ENCODE results near the gene LIN37.

The LIN37 gene

GRCh38 chr19:35736913-35737886 is 11.2 kb upstream of the LIN37 start:
- ATAC-seq, result no peak

GRCh38 chr19:35738021-35738886 is 10.1 kb upstream of the LIN37 start:
- no peak for ATAC-seq

- no peak for ATAC-seq
Observed at GRCh38 chr19:35738887-35739229, 9.5 kb upstream of the LIN37 start.

- no peak for ATAC-seq
Observed at GRCh38 chr19:35739275-35740107, 8.9 kb upstream of the LIN37 start.

- peak; percentile 2 to 8 for ATAC-seq
Observed at GRCh38 chr19:35740108-35740422, 8.3 kb upstream of the LIN37 start.

DNA sequence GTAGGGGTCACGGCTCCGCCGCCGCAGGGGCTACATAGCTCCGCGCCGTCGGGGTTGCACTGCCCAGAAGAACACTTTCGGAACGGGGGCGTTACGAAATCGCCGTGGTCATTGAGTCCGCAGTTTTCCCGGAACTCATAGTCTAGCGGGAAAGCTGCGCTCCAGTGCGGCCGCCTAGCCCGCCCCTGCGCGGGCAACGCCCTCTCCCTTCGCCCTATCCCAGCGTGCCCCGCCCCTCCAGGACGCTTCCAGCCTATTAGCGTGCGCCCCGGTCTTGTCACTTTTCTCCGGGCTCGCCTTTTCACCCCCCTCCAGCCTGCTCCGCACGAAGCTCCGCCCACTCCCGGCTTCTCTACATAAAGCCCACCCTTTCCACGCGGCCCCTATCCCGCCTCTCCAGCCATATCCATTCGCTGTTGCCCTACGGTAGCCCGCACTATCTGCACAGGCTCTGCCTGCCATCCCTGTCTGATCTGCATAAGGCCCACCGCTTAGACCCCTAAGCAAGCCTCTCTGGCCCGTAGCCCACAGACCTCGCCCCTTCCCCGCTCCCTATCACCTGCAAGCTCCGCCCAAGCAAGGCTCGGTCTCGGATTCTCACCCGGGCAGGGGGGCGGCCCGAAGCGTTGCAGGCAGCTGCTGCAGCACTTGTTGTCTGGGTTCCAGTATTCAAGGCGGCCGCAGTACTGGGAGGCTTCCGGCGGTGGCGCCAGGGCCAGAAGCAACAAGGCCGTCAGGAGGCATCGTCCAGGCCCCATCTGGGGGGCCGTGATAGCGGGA is 7.8 kb upstream of the LIN37 start:
- peak; percentile 67 to 68 for ATAC-seq

- ATAC-seq, result no peak
Observed at GRCh38 chr19:35741203-35741515, 7.2 kb upstream of the LIN37 start.

DNA sequence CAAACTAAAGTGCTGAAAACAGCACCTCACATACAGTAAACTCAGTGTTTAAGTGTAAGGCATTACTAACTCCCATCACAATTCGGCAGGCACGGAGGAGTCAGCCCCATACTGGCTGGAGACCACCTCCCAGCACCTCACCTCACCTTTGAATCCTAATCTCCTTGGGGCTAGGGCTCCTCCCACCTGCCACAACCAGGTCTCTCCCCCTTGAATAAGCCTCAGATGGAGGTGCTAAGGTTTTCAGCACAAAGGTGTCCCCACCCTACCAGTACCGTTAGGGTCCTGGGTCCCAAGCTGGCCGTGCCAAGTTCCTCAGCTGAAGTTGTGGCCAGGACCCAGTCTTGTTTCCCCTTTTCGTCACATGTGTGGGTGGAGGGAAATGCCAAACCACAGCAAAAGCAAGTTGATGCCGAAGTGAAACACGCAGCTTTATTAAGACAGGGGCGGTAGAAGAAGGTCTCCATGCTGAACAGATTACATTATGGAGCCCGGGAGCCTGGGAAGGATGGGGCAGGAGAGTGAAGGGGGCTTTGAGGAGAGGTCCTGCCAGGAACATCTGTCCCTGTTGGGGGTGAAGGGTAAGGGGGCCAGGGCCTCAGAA is 6.2 kb upstream of the LIN37 start, which contains the start of gene IGFLR1:
Gene IGFLR1 (minus strand): TSS at position 332 of the 604 bp plus-strand sequence. CDS start 1,272 bp downstream, outside the sequence.
- ATAC-seq, result peak in 1 of 2 donors; percentile 4

- no peak for ATAC-seq
Observed at GRCh38 chr19:35743640-35744429, 4.5 kb upstream of the LIN37 start.

- peak; percentile 55 to 60 for ATAC-seq
Observed at GRCh38 chr19:35744430-35745327, 3.7 kb upstream of the LIN37 start.

DNA sequence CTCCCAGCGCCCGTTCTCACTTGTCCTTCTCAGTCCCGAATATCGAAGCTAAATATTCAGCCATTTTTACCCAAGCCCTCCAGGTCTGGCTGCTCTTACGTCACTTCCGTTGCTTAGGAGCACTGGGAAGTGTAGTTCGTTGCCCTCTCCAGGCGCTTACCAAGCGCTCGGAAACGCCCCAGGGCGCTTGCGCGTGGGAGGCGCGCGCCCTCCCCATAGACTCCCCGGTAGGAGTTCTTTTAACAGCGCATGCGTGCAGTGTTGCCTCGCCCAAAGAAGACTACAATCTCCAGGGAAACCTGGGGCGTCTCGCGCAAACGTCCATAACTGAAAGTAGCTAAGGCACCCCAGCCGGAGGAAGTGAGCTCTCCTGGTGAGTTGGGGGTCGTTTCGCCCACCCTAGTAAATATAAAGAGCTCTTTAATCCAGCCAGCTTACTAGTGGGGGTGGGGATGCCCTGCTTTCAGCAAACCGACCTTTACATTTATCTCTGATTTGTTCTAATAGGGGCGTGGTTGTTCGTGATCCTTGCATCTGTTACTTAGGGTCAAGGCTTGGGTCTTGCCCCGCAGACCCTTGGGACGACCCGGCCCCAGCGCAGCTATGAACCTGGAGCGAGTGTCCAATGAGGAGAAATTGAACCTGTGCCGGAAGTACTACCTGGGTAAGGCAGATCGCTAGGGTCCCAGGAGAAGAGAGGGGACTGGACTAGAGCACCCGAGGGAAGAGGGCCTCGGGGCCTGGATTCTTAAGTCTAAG is 2.9 kb upstream of the LIN37 start, which contains the start of the genes PSENEN and U2AF1L4:
Gene PSENEN (plus strand): TSS at position 324 of the 759 bp plus-strand sequence. CDS start 280 bp downstream, at position 604.
Gene U2AF1L4 (minus strand): TSS at position 91 of the 759 bp plus-strand sequence. CDS start 27 bp downstream, at position 64.
- ATAC-seq, result peak; percentile 56 to 65

GRCh38 chr19:35746087-35746462 is 2.3 kb upstream of the LIN37 start:
- no peak for ATAC-seq

- ATAC-seq, result no peak
Observed at GRCh38 chr19:35746531-35746930, 1.8 kb upstream of the LIN37 start.

DNA sequence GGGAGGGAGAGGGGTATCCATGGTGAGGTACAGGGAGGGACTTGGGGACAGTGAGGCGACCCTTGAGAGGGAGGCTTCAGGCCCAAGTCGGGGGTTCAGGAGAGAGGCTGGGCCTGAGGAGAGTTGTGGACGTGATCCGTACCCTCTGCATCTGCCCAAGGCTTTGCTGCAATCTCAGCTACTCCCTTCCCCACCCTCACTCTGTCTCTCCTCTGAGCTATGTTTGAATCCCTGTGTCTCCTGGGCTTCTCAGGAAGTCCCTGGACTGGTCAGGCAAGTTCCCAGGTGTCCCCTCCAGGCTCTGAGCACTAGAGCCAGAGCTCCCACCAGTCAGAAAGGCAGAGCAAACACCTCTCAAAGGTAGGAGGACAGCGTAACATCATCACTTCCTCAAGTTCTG is 1.8 kb downstream of the LIN37 start:
- ATAC-seq, result no peak

GRCh38 chr19:35751839-35752745 is 3.7 kb downstream of the LIN37 start:
- no peak for ATAC-seq

DNA sequence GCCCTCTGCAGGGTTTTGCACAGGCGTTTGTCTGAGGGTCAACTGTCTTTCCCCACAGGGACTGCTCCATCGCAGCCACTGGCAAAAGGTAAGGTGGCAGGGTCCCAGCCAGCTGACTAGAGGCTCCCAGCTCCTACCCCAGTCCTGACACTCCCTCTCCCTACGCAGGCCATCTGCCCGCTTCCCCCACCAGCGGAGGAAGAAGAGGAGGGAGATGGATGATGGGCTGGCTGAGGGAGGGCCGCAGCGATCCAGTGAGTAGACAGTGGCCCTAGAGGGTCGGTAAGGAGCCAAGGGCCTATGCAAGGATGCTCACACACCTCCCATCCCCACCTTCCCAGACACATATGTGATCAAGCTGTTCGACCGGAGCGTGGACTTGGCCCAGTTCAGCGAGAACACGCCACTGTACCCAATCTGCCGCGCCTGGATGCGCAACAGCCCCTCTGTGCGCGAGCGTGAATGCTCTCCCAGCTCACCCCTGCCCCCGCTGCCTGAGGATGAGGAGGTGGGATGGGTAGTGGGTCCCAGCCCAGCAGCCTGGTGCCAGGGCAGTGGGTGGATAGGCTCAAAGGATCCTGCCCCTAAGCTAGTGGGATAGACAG is 4.5 kb downstream of the LIN37 start:
- no peak for ATAC-seq
